Left lung (tissue), 10 donors: ENCODE data around the gene SPRYD3. TPM values are rescaled to one million over a fixed set of nuclear protein-coding genes. Genes with fewer than 3 reads are reported as not detected.

Experiments used
- ATAC-seq: fragments of 200-7000 bp; cut with Tn5 transposase; one replicate; pipeline ENCODE4 v1.9.1; 2020; ENCODE audit warnings: moderate library complexity
- DNase-seq, 4 donors: peaks; one replicate each; pipeline ENCODE4 v3.0.0-alpha.2; 2013 to 2020
- H3K27ac ChIP-seq, 2 donors: fragments of 200-600 bp; sonication (generic) in 1 of 2; one replicate each; pipeline versions ENCODE4 v1.5.0 to v1.8.0; 2020 to 2021
- H3K27me3 ChIP-seq, 2 donors: fragments of 200-600 bp; sonication (generic) in 1 of 2; one replicate each; pipeline versions ENCODE4 v1.5.0 to v1.8.0; 2020 to 2021
- H3K36me3 ChIP-seq, 2 donors: fragments of 200-600 bp; sonication (generic) in 1 of 2; one replicate each; pipeline versions ENCODE4 v1.5.0 to v1.8.0; 2020 to 2021
- H3K4me1 ChIP-seq, 2 donors: fragments of 200-600 bp; one replicate each; pipeline ENCODE4 v1.8.0; 2021
- H3K4me3 ChIP-seq, 2 donors: fragments of 200-600 bp; sonication (generic) in 1 of 2; one replicate each; pipeline versions ENCODE4 v1.5.0 to v1.8.0; 2020 to 2021; ENCODE audit warnings: mild to moderate bottlenecking in 1 of 2
- H3K9me3 ChIP-seq, 2 donors: fragments of 200-600 bp; sonication (generic) in 1 of 2; one replicate each; pipeline versions ENCODE4 v1.5.0 to v1.8.0; 2020 to 2021
- intact Hi-C, 2 donors: fragments of 100-400 bp; cut with DNase I; formaldehyde crosslinking; loops; one replicate each; pipeline versions ENCODE4 v1.11.2 to v1.14.2; 2022
- polyA plus RNA-seq, 6 donors: library from polyadenylated mRNA; unstranded; fragments of 120-200 nt; gene quantifications; one replicate each; pipeline ENCODE4 v1.2.1, GENCODE V29; 2013; ENCODE audit not compliant: insufficient read length in 6 of 6
- total RNA-seq, 2 donors: library from RNA; stranded (reverse); fragmentation: NEBNext Ultra II Directional; extraction: Animal tissue kit (Norgen Biotek cat#: 25700); gene quantifications; one replicate each; pipeline ENCODE4 v1.2.1, GENCODE V29; 2021
- TF ChIP-seq, protein P1 (sequence below), 2 donors: fragments of 200-600 bp; sonication (generic) in 1 of 2; IDR thresholded peaks; one replicate each; pipeline versions ENCODE4 v1.5.0 to v1.8.0; 2021; ENCODE audit warnings: antibody characterized with exemption in 2 of 2
- donor health status: DM: no; HTN: yes; CAD: no.
- donor health status: DM: no; HTN: no; CAD: no.

The SPRYD3 gene
- total and polyA plus RNA-seq, 8 donors: 14.2 to 41.4 (median 18.1) TPM

DNA sequence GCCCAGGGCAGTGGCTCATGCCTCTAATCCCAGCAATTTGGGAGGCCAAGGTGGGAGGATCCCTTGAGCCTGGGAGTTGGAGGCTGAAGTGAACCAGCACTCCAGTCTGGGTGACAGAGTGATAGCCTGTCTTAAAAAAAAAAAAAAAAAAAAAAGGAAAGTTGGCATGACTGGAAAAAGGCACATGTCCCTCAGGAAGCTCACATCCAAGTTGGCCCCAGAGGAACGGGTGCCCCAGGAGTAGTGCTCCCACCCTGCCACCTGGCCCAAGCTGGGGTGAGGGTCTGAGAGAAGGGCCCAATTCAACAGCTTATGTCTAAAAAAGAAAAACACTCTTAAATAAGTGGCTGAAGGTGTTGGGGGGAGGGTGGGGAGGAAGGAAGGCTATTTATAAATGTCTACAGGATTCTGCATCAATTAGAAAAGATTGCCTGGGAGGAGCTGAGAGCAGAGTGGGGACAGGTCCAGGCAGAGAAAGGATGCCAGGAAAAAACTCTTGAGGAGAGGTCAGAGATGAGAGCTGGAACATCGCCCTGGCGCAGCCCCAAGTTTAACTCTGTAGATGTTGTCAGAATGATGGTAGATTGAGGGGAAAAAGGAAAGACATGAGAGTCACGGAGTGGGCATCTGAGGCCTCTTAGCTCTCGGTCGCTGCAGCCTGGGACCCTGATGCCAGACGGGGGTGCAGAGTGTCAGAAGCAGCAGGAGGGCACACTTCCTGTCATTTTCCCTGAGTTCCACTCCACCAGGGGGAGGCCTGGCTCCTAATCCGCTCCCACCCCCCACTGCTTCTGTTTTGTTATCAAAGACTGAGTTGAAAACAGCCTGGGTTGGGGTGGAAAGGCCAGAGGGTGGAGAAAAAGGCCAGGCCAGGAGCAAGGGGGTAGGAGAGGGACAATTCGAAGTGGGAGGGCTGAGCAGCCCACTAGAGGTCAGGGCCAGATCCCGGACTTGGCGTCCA is 7.3 kb downstream of the SPRYD3 start:
- TF ChIP-seq, protein P1, sequence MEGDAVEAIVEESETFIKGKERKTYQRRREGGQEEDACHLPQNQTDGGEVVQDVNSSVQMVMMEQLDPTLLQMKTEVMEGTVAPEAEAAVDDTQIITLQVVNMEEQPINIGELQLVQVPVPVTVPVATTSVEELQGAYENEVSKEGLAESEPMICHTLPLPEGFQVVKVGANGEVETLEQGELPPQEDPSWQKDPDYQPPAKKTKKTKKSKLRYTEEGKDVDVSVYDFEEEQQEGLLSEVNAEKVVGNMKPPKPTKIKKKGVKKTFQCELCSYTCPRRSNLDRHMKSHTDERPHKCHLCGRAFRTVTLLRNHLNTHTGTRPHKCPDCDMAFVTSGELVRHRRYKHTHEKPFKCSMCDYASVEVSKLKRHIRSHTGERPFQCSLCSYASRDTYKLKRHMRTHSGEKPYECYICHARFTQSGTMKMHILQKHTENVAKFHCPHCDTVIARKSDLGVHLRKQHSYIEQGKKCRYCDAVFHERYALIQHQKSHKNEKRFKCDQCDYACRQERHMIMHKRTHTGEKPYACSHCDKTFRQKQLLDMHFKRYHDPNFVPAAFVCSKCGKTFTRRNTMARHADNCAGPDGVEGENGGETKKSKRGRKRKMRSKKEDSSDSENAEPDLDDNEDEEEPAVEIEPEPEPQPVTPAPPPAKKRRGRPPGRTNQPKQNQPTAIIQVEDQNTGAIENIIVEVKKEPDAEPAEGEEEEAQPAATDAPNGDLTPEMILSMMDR (IDR thresholded peaks at IDR 0.05): no peak
- H3K27ac ChIP-seq: peak overlapping the region; percentile 67 to 70
- peak; percentile 10 for ATAC-seq
- peaks cover 0 to 81% of the 10 kb centered on the region in 2 donors for H3K36me3 ChIP-seq
- H3K4me1 ChIP-seq: peaks cover 27 to 66% of the 10 kb centered on the region in 2 donors
- no peaks in the 10 kb centered on the region for H3K27me3 ChIP-seq
- peak in 3 of 4 donors; percentile 54 to 73 (median 59) for DNase-seq
- H3K4me3 ChIP-seq: no peak overlapping the region
- H3K9me3 ChIP-seq: no peaks in the 10 kb centered on the region
- intact Hi-C loops: no loop called here

DNA sequence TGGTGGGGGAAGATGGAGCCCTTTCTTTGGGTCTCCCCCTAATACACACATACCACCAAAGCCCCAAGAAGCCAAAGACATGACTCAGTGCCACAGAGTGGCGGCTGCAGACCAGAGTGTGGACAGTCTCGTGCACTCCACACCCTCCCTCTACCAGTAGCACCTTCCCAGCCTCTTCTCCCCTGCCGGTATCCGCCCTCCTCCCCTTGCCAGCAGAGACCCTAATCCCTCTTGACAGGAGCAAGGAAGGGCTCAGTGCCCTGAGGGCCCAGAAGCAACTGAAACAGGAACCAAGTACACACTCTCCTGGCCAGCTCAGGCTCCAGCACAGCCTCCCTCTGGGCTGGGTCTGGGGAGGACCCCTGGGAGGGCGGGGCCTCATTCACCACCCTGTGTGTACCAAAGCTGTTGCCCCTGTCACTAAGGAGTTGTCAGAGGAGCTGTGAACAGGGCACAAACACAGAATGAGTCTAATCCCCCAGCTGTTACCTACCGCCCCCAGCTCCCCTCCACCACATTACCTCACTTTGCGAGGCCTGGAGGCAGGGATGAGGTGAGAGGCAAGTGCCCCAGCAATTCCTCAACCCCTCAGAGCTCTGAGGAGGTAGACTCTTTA is 8.2 kb downstream of the SPRYD3 start:
- H3K27me3 ChIP-seq: no peaks in the 10 kb centered on the region
- H3K36me3 ChIP-seq: peaks cover 0 to 80% of the 10 kb centered on the region in 2 donors
- ATAC-seq (no peak), DNase-seq (no peak)
- no peak overlapping the region for H3K4me3 ChIP-seq
- H3K4me1 ChIP-seq: peaks cover 27 to 66% of the 10 kb centered on the region in 2 donors
- H3K9me3 ChIP-seq: no peaks in the 10 kb centered on the region
- H3K27ac ChIP-seq: no peak overlapping the region
- intact Hi-C loops: no loop called here
- TF ChIP-seq, protein P1 (IDR thresholded peaks at IDR 0.05): no peak

DNA sequence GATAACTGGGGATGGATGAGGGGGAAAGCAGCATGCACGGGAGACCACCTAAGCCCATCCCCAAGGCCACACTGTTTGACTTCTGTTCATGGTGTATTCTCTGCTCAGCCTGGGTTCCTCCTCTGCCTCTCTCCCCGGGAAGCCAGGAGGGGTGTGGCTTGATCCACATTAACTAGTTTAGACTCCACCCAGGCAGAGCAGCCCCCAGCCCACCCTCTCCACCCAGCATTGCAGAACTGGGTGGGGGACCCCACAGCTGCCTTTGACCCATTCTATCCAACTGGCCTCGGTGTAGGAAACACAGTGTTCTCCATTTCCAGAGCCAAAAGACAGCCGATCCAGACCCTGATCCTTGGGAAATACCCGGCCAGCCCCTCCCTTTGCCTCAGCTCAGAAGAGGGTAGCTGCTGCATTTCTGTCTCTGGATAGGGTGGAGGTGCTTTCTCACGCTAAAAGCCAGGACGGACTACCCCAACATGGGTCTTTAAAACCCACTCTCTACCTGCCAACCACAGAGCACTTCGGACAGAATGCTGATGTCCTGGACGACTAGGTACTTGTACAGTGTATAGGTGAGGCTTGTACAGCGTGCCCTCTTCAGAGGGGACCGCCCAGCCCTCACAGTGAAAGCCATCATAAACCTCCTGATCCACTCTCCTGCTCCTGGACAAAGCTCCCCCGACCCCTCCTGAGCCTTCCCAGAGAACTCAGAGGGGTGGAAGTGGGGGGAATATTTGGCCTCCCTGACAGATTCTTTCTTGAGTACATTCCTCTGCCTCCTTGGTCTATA is 9.4 kb downstream of the SPRYD3 start:
- ATAC-seq (no peak), DNase-seq (peak in 1 of 4 donors; percentile 23)
- Histone ChIP-seq H3K27me3 (no peaks in the 10 kb centered on the region), H3K9me3 (no peaks in the 10 kb centered on the region), H3K27ac (no peak overlapping the region), H3K4me1 (peaks cover 27 to 66% of the 10 kb centered on the region in 2 donors), H3K36me3 (peaks cover 0 to 80% of the 10 kb centered on the region in 2 donors), H3K4me3 (no peak overlapping the region)
- intact Hi-C loops: no loop called here
- TF ChIP-seq, protein P1 (IDR thresholded peaks at IDR 0.05): no peak

DNA sequence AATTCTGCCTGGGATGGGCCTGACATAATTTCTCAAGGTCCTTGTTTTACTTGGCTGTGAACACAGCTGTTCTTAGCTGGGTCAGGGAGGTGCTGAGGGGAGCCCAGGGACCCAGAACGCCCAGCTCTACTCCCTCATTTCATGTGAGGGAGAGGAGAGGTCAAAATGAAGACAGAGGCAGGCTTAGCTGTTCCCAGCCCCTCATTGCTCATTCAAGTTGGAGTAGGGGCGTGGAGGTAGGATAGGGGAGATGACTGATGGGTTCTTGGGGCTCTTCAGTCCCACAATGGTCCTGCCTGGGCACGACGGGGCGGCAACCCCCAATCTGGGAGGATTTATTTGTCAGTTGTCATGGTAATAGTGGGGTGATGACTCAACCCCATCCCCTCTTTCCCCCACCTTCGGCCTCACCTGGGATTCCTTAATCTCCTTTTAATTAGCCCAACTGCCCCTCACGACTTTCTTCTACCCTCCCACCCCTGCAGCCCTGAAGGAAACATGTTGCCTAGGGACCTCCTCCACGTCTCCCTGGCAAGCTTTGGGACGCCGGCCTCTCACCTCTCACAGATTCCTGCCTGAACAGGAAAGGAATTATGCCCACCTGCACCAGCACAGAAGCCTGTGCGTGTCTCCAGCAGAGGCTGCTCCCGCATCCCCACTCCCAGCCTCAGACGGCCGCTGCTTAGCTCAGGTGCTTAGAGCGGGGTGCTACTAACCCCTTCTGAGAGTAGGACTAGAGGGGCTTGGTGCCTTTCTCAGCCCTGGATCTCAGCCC is 10.2 kb downstream of the SPRYD3 start:
- ATAC-seq: no peak
- peaks cover 0 to 80% of the 10 kb centered on the region in 2 donors for H3K36me3 ChIP-seq
- intact Hi-C loops: no loop called here

More for the DNA sequence above, 10.2 kb downstream of the SPRYD3 start:
- Histone ChIP-seq H3K4me3 (no peak overlapping the region), H3K9me3 (no peaks in the 10 kb centered on the region), H3K4me1 (peaks cover 26 to 59% of the 10 kb centered on the region in 2 donors), H3K27me3 (no peaks in the 10 kb centered on the region), H3K27ac (no peak overlapping the region)
- TF ChIP-seq, protein P1 (IDR thresholded peaks at IDR 0.05): no peak
- no peak for DNase-seq
